Ovary (tissue), 9 donors: ENCODE results near the gene SSX3. TPM values are rescaled to one million over a fixed set of nuclear protein-coding genes. Genes with fewer than 3 reads are reported as not detected.

ENCODE experiments used
- DNase-seq, 5 donors: peaks; one replicate each; pipeline ENCODE4 v3.0.0-alpha.2; 2019 to 2020
- H3K27ac ChIP-seq, 2 donors: fragments of 200-600 bp; one replicate each; pipeline versions ENCODE4 v1.5.1 to v1.8.0; 2019 to 2022
- H3K27me3 ChIP-seq: fragments of 200-600 bp; one replicate; pipeline ENCODE4 v1.8.0; 2022
- H3K36me3 ChIP-seq: fragments of 200-600 bp; sonication (generic); one replicate; pipeline ENCODE4 v1.5.1; 2019
- H3K4me1 ChIP-seq: one replicate; pipeline ENCODE4 v1.8.1; 2013; ENCODE audit warnings: mild to moderate bottlenecking, moderate library complexity; ENCODE audit not compliant: insufficient read depth
- H3K4me3 ChIP-seq: fragments of 200-600 bp; sonication (generic); one replicate; pipeline ENCODE4 v1.5.1; 2017
- H3K9me3 ChIP-seq, 2 donors: fragments of 200-600 bp in 1 of 2; sonication (generic) in 1 of 2; one replicate each; pipeline versions ENCODE4 v1.5.1 to v1.8.1; 2013 to 2019; ENCODE audit warnings: mild to moderate bottlenecking in 1 of 2, moderate library complexity in 1 of 2
- EP300 ChIP-seq: sonication (generic); formaldehyde crosslinking; IDR thresholded peaks from one replicate; pipeline ENCODE4 v1.6.1; 2017; ENCODE audit warnings: antibody characterized with exemption
- POLR2A ChIP-seq: fragments of 450-650 bp; IDR thresholded peaks from one replicate; pipeline ENCODE4 v1.6.1; 2017; ENCODE audit warnings: antibody characterized with exemption, mild to moderate bottlenecking, moderate library complexity
- WGBS, 3 donors: extraction: QIAGEN DNeasy Blood & Tissue Kit in 1 of 3; methylation state at CpG; one replicate each; pipeline versions ENCODE4 v1.1.5 to v1.1.7; 2013 to 2017; 5-methylcytosine and 5-hydroxymethylcytosine counted together
- intact Hi-C, 4 donors: fragments of 100-400 bp; cut with DNase I; formaldehyde crosslinking; loops; one replicate each; pipeline versions ENCODE4 v1.11.0 to v1.15.1; 2022 to 2023
- polyA plus RNA-seq, 2 donors: library from polyadenylated mRNA; stranded (reverse); fragments of 200-250 nt in 1 of 2; fragments of 350-450 nt in 1 of 2; fragmentation: Illumina TruSeq in 1 of 2; extraction: RNeasy Lipid Tissue Mini Kit (QIAGEN cat#74804) in 1 of 2; gene quantifications; one replicate each; pipeline ENCODE4 v1.2.3, GENCODE V29; 2013 to 2014
- small RNA-seq: library from RNA; depleted of rRNA; stranded (forward); fragments of <200 nt; gene quantifications from one replicate; pipeline ENCODE3, GENCODE V24; 2016
- total RNA-seq, 7 donors: library from RNA; depleted of rRNA in 2 of 7; stranded (reverse); fragments of >200 nt in 2 of 7; fragmentation: NEBNext Ultra II Directional in 3 of 7; extraction: Animal tissue kit (Norgen Biotek cat#: 25700) in 3 of 7; gene quantifications; one replicate each; pipeline versions ENCODE4 v1.1.0 to v1.2.4, GENCODE V29; 2016 to 2023
- TF ChIP-seq, protein P1 (sequence below), 3 donors: fragments of 450-650 bp in 2 of 3; fragments of 200-600 bp in 1 of 3; IDR thresholded peaks; one replicate each; pipeline versions ENCODE4 v1.5.1 to v1.8.0; 2016 to 2022; ENCODE audit warnings: antibody characterized with exemption in 3 of 3, mild to moderate bottlenecking in 1 of 3
- donor health status: DM: no; HTN: no; CAD: no; lungs with moderate emphysema.
- donor health status: DM: no; HTN: no; CAD: no.
- donor health status: Bipolar disorder and iron deficiency.
- donor health status: DM: yes; HTN: yes; CAD: no.
- donor health status: DM: no; HTN: no; CAD: no.
- donor health status: DM: yes; HTN: yes; CAD: no.

The SSX3 gene
- total and polyA plus RNA-seq, 9 donors, result not detected

DNA sequence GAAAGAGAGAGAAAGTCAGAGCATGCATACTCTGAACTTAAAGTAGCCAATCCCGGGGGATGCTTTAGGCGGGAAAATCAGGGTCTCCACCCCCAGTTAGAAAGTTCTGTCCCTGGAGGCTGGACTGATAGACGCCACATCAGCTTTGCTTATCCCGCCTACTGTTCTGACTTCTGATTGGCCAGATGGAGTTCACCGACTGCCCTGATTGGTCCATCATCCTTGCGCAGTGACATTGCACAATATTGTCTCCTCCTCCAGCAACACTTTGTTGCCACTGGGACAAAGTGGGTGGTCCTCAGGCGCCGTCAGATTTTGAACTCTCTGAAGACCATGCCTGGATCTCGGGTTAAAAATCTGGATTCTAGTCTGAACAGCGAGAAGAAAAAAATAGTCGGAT, 50.3 kb downstream of the SSX3 start:
- TF ChIP-seq POLR2A, result no peak
- TF ChIP-seq EP300, result no peak
- TF ChIP-seq, protein P1, sequence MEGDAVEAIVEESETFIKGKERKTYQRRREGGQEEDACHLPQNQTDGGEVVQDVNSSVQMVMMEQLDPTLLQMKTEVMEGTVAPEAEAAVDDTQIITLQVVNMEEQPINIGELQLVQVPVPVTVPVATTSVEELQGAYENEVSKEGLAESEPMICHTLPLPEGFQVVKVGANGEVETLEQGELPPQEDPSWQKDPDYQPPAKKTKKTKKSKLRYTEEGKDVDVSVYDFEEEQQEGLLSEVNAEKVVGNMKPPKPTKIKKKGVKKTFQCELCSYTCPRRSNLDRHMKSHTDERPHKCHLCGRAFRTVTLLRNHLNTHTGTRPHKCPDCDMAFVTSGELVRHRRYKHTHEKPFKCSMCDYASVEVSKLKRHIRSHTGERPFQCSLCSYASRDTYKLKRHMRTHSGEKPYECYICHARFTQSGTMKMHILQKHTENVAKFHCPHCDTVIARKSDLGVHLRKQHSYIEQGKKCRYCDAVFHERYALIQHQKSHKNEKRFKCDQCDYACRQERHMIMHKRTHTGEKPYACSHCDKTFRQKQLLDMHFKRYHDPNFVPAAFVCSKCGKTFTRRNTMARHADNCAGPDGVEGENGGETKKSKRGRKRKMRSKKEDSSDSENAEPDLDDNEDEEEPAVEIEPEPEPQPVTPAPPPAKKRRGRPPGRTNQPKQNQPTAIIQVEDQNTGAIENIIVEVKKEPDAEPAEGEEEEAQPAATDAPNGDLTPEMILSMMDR (IDR thresholded peaks at IDR 0.05), result no peak

More for the DNA sequence above, 50.3 kb downstream of the SSX3 start:
- H3K4me3 ChIP-seq, result no peak overlapping the region
- H3K4me1 ChIP-seq, result no peaks in the 10 kb centered on the region
- no peaks in the 10 kb centered on the region for H3K27me3 ChIP-seq
- no peaks in the 10 kb centered on the region for H3K36me3 ChIP-seq
- no peaks in the 10 kb centered on the region for H3K9me3 ChIP-seq
- DNase-seq, result no peak
- 80 to 90% (median 84%) methylated on average over 11 of the region's 11 CpGs for WGBS, 3 donors
- no peak overlapping the region for H3K27ac ChIP-seq
- intact Hi-C loops, result no loop called here

Small RNA genes lying within 50 kb of the gene (small RNA-seq; reads per million reads assigned to genes)
- not detected for gene AL606490.7
- gene AL606490.9, result not detected

Other genes starting within 250 kb of the SSX3 start
- gene SPACA5B, start 226.1 kb downstream of the SSX3 start, total RNA-seq, result not detected
- gene SPACA5B, start 226.1 kb downstream of the SSX3 start, polyA plus RNA-seq, result not detected
- gene SSX5, start 159.9 kb downstream of the SSX3 start, total RNA-seq, result not detected
- gene SSX5, start 159.9 kb downstream of the SSX3 start, polyA plus RNA-seq, result not detected
- under 1 TPM in 1 of 7 donors, not detected in 6; 0.20 TPM for gene SSX1, start 101.3 kb downstream of the SSX3 start, total RNA-seq
- gene SSX1, start 101.3 kb downstream of the SSX3 start, polyA plus RNA-seq, result not detected
- gene SSX4, start 26.8 kb upstream of the SSX3 start, total RNA-seq, result not detected
- not detected for gene SSX4, start 26.8 kb upstream of the SSX3 start, polyA plus RNA-seq
- gene SSX4B, start 55.3 kb upstream of the SSX3 start, total RNA-seq, result not detected
- gene SSX4B, start 55.3 kb upstream of the SSX3 start, polyA plus RNA-seq, result not detected
- gene SLC38A5, start 113.6 kb upstream of the SSX3 start, total RNA-seq, result 10 to 100 TPM in 4 of 7 donors, 1 to 10 TPM in 3; 6.2 to 26.0 (median 13.6) TPM
- 10 to 100 TPM in 1 of 2 donors, 1 to 10 TPM in 1; 8.3 to 10.7 TPM for gene SLC38A5, start 113.6 kb upstream of the SSX3 start, polyA plus RNA-seq
- gene FTSJ1, start 119.5 kb upstream of the SSX3 start, total RNA-seq, result 10 to 100 TPM; 23.2 to 45.9 (median 32.7) TPM
- 10 to 100 TPM; 24.8 to 28.2 TPM for gene FTSJ1, start 119.5 kb upstream of the SSX3 start, polyA plus RNA-seq
- 10 to 100 TPM in 3 of 7 donors, 1 to 10 TPM in 4; 8.0 to 13.9 (median 9.9) TPM for gene PORCN, start 152.3 kb upstream of the SSX3 start, total RNA-seq
- gene PORCN, start 152.3 kb upstream of the SSX3 start, polyA plus RNA-seq, result 10 to 100 TPM in 1 of 2 donors, 1 to 10 TPM in 1; 7.6 to 10.9 TPM
- gene EBP, start 165.1 kb upstream of the SSX3 start, total RNA-seq, result 10 to 100 TPM; 15.4 to 83.3 (median 20.0) TPM
- gene EBP, start 165.1 kb upstream of the SSX3 start, polyA plus RNA-seq, result 100 to 1,000 TPM in 1 of 2 donors, 10 to 100 TPM in 1; 28.3 to 117 TPM
- 10 to 100 TPM in 6 of 7 donors, 1 to 10 TPM in 1; 8.1 to 16.0 (median 12.2) TPM for gene TBC1D25, start 183.0 kb upstream of the SSX3 start, total RNA-seq
- gene TBC1D25, start 183.0 kb upstream of the SSX3 start, polyA plus RNA-seq, result 10 to 100 TPM in 1 of 2 donors, 1 to 10 TPM in 1; 8.5 to 10.8 TPM
- 100 to 1,000 TPM; 103 to 421 (median 153) TPM for gene RBM3, start 217.8 kb upstream of the SSX3 start, total RNA-seq
- 100 to 1,000 TPM; 139 to 205 TPM for gene RBM3, start 217.8 kb upstream of the SSX3 start, polyA plus RNA-seq
- 100 to 1,000 TPM in 6 of 7 donors, 10 to 100 TPM in 1; 98.8 to 189 (median 148) TPM for gene WDR13, start 240.8 kb upstream of the SSX3 start, total RNA-seq
- 100 to 1,000 TPM in 1 of 2 donors, 1 to 10 TPM in 1; 8.5 to 169 TPM for gene WDR13, start 240.8 kb upstream of the SSX3 start, polyA plus RNA-seq